DMS153 treated with DMSO at 0.1 percent for 48 hours (cell line): ENCODE measurements around the gene AFF2.
"Not testable (repeated sequence)": the region's sequence is repeated elsewhere in the genome, so short reads cannot be mapped to it uniquely, and the experiment has no call there.

Experiments
- DNase-seq: peaks from one replicate; lab custom pipeline; 2025; ENCODE audit not compliant: unreplicated experiment; lab: John Stamatoyannopoulos, UW

AFF2 gene

DNA sequence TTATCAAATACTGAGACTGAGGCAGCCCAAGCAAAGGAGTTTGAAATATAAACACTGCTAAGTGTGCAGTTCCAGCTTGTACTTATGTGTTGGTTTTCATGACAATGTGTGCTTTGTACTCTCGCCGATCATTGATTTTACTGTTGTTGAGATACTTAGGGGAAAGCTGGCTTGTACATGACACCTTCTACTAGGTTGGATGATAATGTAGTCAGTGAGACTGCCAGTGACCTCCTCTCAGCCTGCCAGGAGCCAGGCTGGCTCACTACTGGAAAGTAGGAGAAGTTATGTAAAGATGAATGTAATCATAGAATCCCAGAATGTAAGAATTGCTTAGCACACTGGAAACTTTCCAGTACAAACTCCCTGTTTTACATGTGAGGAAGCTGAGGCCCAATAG lies 132.0 kb downstream of the AFF2 start:
- DNase-seq: no peak

GRCh38 chrX:148633218-148633908 lies 132.9 kb downstream of the AFF2 start:
- no peak for DNase-seq

GRCh38 chrX:148634591-148634990 lies 134.2 kb downstream of the AFF2 start:
- DNase-seq: no peak

DNA sequence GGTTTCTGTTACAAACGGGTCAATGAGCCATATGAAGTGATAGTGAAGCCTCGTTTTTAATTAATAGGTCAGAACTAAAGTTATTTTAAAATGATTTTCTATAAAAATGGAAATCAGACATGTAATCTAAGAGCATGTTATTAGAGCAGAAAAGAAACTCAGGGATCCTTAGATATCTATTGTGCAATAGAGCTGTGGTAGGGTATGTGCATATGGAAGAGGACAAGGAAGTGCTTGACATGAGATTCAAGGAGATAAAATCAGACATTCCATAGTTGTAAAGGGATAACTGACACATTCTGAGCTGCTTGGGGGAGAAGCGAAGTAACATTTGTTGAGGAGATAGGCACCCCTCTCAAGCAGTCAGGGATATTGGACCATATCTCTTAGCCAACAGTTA lies 143.0 kb downstream of the AFF2 start:
- no peak for DNase-seq

DNA sequence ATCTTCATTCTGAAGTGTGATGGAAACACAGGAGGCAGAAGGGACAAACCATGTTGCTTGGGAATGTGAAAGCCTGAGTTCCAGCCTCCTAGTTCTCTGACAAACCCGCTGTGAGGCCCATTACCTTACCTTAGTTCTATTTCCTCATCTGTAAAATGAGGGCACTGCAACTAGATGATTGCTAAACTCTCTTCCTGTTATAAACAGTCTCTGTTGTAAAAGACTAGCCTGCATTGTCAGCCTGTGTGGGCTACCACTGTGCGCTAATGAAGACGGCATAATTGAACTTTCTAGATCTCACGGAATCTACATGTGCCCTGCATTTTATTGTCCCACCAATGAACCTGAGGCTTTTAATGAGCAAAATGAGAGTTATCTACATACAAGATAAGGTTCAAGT lies 147.2 kb downstream of the AFF2 start:
- no peak for DNase-seq

- DNase-seq: no peak
Observed at GRCh38 chrX:148649145-148649795, 148.9 kb downstream of the AFF2 start.

DNA sequence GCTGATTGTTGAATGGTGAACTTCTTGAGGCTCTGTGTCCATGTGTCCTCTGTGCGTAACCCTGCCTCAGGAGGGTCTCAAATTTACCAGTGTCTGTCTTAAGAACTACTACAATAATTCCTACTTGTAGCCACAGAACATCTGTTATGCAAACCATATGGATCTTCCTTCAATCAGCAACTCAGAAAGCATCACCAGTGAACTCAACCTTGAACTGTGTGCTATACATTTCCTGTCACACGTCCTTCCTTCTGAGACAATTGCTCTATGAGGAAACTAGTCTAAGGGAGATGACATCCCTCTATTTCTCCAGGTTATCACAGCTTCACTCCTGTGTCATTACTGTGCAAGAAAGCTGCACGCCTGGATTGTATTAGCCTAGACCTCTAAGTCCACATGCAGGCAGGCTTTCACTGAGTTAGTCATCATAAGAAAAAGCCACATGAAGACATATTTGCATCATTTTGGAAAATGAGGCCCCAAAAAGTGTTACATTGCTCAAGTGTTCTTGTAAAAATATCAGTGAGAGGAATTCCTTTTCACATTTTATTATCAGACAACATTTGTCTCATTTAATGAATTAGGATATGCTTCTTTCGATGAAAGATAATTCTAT lies 157.8 kb downstream of the AFF2 start:
- DNase-seq: no peak

DNA sequence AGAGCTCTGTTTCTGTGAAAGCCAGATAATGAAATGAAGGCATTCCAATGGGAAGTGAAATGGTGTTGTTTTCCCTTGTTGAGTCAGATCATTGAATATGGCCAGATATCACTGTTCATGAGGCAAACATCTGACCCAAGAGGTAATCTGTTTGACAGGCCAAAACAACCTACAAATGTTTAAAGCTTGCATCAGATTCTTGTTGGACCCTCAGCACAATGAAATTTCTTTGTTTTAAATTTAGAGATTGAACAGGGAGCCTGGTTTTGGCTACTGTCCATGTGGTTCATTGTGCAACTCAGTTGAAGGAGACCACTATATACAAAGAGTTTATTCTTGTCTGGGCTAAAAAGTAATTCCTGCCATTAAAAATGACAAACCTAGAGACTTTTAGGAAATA lies 159.1 kb downstream of the AFF2 start:
- no peak for DNase-seq

DNA sequence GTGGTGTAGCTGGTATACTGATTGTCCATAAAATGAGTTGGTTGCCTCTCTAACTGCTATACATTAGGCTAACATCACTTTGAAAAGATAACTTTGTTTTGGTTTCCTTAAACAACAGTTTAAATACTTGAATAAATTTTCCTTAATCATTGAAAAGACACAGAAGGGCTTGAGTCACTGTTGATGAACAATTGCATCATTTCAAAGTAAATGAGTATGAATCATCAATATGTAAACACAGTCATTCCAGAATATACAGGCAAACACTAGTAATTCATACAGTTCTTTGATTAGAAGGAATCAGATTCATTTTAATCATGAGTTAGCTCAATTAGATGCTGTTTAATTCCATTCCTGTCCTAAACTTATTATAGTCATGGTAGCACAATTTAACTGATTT lies 160.6 kb downstream of the AFF2 start:
- no peak for DNase-seq

GRCh38 chrX:148662014-148662413 lies 161.6 kb downstream of the AFF2 start:
- DNase-seq: no peak

GRCh38 chrX:148664171-148664570 lies 163.8 kb downstream of the AFF2 start:
- DNase-seq: no peak

DNA sequence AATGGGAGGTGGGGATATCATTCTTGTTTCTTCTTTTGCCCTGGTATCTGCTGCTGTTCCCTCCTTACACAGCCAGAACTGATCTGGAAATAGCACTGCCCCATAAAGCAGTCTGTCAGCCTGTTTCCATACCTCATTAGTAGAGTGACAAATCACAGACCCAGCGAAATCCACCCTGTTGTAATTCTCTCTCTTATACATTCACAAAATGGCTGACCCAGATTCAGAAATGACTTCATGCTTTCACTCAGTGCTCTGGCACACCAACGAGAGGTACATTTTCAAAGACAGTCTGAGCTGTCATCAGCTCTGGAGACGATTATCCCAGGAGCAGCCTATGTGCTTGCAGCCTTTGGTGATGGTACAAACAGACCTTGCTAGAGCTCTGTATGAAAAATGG lies 164.6 kb downstream of the AFF2 start:
- no peak for DNase-seq

DNA sequence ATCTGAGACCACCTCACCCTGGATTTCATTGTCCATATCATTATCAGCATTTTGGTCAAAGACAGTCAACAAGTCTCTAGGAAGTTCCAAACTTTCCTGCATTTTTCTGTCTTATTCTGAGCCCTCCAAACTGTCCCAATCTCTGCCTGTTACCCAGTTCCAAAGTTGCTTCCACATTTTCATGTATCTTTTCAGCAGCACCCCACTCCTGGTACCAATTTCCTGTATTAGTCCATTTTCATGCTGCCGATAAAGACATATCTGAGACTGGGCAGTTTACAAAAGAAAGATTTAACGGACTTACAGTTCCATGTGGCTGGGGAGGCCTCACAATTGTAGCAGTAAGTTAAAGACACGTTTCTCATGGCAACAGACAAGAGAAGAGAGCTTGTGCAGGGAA lies 168.8 kb downstream of the AFF2 start:
- DNase-seq: not testable (repeated sequence)

DNA sequence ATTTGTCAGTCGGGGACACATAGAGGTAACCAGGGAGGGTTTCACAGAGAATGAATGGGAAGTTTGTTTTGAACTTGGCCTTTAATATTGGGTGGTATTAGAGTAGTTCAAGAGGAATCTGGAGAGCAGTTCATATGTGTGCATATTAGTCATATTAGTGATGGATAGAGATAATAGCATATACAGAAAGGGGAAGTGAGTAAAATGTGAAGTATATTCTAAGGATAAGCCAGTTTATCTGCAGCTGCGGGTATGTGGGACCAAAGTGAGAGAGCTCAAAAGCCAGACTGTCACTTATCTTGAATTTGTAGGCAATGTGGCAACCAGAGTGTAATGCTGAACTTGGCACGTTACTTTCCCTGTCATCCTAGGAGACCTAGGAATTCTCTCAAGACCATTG lies 169.9 kb downstream of the AFF2 start:
- no peak for DNase-seq

GRCh38 chrX:148672517-148672916 lies 172.1 kb downstream of the AFF2 start:
- DNase-seq: no peak

GRCh38 chrX:148681605-148682004 lies 181.2 kb downstream of the AFF2 start:
- DNase-seq: no peak

DNA sequence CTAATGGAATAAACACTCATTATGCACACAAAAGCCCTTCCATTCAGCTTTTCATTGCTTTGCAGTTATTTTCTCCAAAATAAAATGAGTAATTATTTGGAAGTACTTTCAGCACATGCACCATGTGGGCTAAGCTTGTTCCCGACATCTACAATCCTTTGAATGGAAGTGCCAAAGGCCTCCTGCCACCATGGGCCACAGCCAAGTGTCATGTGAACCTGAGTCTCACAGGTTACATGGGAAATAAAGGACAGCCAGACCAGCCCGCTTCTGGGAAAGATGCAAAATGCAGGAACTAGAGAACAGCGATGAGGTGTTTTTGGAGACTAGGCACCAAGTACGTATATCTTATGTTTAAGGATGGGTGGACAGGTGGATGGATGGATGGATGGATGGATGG lies 181.8 kb downstream of the AFF2 start:
- no peak for DNase-seq

- DNase-seq: no peak
Observed at GRCh38 chrX:148691456-148691855, 191.0 kb downstream of the AFF2 start.

DNA sequence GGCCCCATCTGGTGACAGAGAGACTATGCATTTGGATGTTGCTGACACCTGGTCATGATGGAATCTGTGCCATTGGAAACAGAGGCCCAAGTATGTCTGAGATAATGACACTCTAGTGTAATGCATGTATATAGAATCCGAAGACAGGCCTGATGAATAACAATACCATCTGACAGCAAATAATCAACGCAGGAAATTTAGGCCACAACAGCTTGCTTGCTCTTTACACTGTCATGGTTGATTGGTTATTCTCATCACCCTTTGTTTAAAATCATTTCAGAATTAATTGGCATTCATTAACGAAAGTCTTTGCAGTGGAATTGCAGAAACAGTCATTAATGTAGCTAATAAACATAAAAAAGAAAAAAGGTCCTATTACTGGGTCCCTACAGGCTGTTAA lies 194.8 kb downstream of the AFF2 start:
- no peak for DNase-seq

- no peak for DNase-seq
Observed at GRCh38 chrX:148698221-148698620, 197.8 kb downstream of the AFF2 start.

DNA sequence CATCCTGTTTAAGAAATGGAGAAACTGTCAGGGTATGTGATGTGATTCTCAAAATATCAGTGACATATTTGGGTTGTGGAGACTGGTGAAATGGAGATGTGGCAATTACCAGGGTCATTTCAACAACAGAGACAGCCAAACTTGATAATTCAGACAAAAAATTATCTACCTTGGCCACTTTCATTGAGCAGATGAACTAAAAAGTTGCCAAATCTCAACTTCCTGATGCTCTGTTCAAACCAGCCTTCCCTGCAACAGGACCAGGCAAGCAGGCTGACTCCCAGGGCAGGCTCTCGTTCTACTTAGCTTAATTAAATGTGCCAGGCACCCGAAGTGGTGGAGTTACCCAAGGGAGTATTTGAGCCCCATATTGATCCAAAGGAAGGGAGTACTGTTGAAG lies 199.6 kb downstream of the AFF2 start:
- no peak for DNase-seq

- no peak for DNase-seq
Observed at GRCh38 chrX:148713981-148714380, 213.6 kb downstream of the AFF2 start.

DNA sequence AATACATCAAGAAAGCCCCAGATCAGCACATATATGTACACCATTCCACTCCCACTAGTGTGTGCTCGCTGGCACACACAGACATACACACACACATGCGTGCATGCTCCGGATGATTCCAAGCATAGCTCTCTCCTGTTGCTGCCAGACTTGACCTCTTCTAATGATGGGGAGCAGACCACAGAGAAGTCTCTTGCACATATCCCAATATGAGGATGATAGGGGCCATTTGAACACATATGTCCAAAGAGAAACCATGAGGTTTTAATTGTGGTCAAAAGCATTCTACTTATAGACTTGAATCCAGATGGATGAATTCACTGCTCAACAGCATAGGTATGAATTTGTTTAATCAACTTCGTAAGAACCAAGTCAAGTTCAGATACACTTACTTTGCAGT lies 214.9 kb downstream of the AFF2 start:
- DNase-seq: no peak
